Choroid plexus epithelial cell (primary cell): ENCODE results near the gene GTSE1.

Source experiments
- DNase-seq: peaks from one replicate; pipeline ENCODE4 v3.0.0-alpha.2; 2010; ENCODE audit warnings: low read depth
- H3K4me3 ChIP-seq: 2 replicates; pipeline ENCODE4 v1.5.1; 2011; ENCODE audit warnings: low read depth, mild to moderate bottlenecking, control low read depth, low read length, moderate library complexity
- TF ChIP-seq, protein P1 (sequence below): conservative IDR thresholded peaks from 2 replicates; pipeline ENCODE4 v1.5.1; 2011; ENCODE audit warnings: low read depth, mild to moderate bottlenecking, control low read depth, inconsistent platforms, low read length, moderate library complexity

The GTSE1 gene

DNA sequence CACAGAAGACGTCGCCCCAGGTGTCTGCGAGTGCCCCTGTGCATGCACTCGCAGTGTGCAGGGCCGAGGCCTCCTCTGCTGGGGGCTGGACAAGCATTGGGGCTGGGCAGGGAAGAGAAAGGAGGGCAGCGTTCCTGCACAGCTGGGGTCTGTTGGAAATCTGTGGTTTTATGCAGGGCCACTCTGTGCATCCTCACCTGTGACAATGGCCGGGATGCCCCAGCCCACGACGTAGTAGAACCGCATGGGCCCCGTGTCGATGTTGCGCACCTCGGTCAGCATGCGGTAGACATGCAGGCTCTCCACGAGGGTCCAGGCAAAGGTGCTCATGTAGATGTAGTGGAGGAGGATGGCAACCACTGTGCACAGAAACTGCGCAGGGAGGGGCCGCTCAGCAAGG, 76.0 kb downstream of the GTSE1 start:
- no peak for DNase-seq
- no peak overlapping the region for H3K4me3 ChIP-seq
- TF ChIP-seq, protein P1, sequence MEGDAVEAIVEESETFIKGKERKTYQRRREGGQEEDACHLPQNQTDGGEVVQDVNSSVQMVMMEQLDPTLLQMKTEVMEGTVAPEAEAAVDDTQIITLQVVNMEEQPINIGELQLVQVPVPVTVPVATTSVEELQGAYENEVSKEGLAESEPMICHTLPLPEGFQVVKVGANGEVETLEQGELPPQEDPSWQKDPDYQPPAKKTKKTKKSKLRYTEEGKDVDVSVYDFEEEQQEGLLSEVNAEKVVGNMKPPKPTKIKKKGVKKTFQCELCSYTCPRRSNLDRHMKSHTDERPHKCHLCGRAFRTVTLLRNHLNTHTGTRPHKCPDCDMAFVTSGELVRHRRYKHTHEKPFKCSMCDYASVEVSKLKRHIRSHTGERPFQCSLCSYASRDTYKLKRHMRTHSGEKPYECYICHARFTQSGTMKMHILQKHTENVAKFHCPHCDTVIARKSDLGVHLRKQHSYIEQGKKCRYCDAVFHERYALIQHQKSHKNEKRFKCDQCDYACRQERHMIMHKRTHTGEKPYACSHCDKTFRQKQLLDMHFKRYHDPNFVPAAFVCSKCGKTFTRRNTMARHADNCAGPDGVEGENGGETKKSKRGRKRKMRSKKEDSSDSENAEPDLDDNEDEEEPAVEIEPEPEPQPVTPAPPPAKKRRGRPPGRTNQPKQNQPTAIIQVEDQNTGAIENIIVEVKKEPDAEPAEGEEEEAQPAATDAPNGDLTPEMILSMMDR = no peak

DNA sequence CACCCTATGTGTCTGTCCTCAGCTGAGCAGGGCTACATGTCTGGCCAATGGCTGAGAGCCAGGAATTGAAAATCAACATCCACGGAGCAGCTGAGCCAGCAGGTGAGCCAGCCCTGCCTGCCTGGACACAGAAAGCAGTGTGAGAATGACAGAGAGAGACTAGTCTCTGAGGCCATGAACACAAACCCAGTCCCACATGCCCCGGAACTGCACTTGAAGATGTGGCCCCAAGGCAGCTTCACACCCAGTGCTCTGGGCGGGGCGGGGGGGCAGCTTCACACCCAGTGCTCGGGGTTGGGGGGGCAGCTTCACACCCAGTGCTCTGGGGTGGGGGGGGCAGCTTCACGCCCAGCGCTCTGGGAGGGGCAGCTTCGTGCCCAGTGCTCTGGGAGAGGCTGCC, 76.5 kb downstream of the GTSE1 start:
- DNase-seq = no peak

GRCh38 chr22:46373921-46374662, 77.4 kb downstream of the GTSE1 start:
- no peak for DNase-seq
- TF ChIP-seq, protein P1 = no peak
- no peak overlapping the region for H3K4me3 ChIP-seq

More for the DNA sequence above, 76.5 kb downstream of the GTSE1 start:
- no peak overlapping the region for H3K4me3 ChIP-seq
- TF ChIP-seq, protein P1 = no peak

DNA sequence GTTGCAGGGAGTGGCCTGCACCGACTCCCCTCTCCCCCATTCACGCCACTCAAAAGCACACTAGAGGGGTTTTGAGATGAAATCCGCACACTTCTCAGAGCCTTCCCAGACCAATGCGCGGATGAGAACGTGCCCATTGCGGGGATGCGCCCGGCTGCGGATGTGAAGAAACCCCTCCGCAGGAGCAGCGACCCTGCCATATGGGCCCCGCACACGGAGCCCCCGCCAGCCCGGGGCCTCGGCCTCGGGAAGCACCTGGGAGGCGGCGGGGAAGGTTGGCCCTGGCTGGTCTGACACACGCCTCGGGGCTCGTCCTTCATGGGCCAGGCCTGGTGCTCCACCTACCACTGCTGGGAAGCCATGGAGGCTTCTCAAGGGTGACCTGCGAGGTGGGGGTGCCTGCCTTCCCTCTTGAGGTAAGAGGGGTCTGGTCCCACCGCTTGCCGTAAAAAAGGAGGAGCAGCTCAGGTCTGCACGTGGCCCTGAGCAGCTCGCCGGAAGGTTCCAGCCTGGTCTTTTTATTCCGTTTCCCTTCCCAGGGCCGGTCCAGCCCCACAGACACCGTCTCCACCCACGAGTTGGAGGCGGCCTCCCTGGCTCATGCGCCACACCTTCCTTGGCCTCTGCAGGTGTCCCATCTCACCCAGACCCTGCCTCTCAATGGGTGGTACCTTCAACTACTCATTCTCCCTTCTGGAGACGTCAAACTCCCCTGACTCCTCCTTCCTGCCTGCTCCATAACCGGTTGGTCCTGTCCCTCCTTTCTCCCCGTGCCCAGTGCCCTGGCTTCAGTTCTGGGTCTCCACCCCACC, 78.2 kb downstream of the GTSE1 start:
- no peak overlapping the region for H3K4me3 ChIP-seq
- TF ChIP-seq, protein P1 = no peak
- no peak for DNase-seq

- no peak for DNase-seq
Measured at GRCh38 chr22:46376111-46376510, 79.4 kb downstream of the GTSE1 start.

GRCh38 chr22:46376908-46377524, 80.3 kb downstream of the GTSE1 start:
- DNase-seq = no peak

More at GRCh38 chr22:46376111-46376510, 79.4 kb downstream of the GTSE1 start:
- H3K4me3 ChIP-seq = no peak overlapping the region
- TF ChIP-seq, protein P1 = no peak

More at GRCh38 chr22:46376908-46377524, 80.3 kb downstream of the GTSE1 start:
- no peak overlapping the region for H3K4me3 ChIP-seq
- TF ChIP-seq, protein P1 = no peak
